ENCODE measurements around the gene CNTNAP2. TPM values are rescaled to one million over a fixed set of nuclear protein-coding genes. Genes with fewer than 3 reads are reported as not detected.

Gene CNTNAP2
- total RNA-seq, 4 donors from 2014 or later = 0.42 TPM; not detected in 3

DNA sequence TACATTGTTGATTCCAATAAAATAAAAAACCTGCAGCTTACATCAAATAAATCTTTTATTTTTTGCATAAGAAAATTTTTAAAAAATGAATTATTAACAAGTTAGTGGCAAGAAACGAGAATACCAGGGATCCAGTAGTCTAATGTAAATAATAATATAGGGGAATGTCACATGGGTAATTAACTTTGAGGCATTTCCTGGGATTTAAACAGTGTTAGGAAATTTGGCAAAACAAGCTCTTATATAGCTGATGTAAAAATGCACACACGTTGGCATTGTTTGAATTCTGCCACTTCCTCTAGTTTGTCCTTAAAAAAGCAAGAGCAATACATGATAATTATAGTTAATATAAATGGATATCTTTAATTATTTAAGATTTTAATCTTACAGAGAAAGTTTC is 768.6 kb downstream of the CNTNAP2 start:
- Histone ChIP-seq H3K27me3 (no peaks in the 10 kb centered on the region), H3K4me3 (no peak overlapping the region), H3K9me3 (no peaks in the 10 kb centered on the region), H3K36me3 (no peaks in the 10 kb centered on the region), H3K4me1 (no peaks in the 10 kb centered on the region), H3K27ac (no peak overlapping the region)
- 45 to 58% methylated on average over 2 of the region's 2 CpGs for WGBS, 2 donors
- TF ChIP-seq POLR2A (IDR thresholded peaks at IDR 0.05) = no peak
- no peak for TF ChIP-seq EP300 (IDR thresholded peaks at IDR 0.05)
- TF ChIP-seq, protein P1, sequence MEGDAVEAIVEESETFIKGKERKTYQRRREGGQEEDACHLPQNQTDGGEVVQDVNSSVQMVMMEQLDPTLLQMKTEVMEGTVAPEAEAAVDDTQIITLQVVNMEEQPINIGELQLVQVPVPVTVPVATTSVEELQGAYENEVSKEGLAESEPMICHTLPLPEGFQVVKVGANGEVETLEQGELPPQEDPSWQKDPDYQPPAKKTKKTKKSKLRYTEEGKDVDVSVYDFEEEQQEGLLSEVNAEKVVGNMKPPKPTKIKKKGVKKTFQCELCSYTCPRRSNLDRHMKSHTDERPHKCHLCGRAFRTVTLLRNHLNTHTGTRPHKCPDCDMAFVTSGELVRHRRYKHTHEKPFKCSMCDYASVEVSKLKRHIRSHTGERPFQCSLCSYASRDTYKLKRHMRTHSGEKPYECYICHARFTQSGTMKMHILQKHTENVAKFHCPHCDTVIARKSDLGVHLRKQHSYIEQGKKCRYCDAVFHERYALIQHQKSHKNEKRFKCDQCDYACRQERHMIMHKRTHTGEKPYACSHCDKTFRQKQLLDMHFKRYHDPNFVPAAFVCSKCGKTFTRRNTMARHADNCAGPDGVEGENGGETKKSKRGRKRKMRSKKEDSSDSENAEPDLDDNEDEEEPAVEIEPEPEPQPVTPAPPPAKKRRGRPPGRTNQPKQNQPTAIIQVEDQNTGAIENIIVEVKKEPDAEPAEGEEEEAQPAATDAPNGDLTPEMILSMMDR (IDR thresholded peaks at IDR 0.05) = no peak
- no peak for DNase-seq (ENCODE audit: low spot score in 2 of 2)

DNA sequence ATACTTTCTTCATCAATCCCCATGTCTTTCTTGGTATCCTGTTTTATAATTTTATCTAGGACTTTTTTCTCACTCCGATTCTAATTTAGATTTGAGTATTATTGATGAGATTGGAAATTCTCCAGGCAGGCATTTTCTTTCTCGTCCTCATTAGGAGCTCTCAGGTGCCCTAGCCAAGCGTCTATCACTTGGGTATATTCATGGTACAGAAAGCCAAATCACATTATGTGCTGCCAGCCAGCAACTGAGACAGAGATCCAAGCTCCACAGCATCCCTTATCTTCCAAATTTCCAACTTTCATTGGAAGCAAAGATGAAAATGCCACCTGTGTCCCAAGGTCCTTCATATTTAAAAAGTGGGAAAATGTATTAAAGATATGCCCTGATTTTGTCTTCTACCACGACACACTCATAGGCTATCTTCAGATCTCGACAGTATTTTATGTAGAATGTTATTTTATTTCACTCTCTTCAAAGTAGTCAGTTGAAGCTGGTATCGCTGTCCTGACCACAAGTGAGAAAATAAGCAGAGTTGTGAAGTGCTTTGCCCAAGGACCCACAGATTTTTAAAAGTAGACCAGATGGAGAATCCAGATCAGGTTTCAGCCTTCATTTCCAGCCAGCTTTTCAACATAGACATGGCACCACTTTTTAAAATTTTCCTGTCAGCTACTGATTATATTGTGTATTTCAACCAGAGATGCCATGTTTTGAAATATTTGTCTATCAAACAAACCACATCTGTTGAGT is 773.4 kb downstream of the CNTNAP2 start:
- no peak overlapping the region for H3K4me3 ChIP-seq
- no peaks in the 10 kb centered on the region for H3K27me3 ChIP-seq
- no peak for DNase-seq (ENCODE audit: low spot score in 2 of 2)
- WGBS, 2 donors = 90 to 94% methylated on average over 6 of the region's 6 CpGs
- no peaks in the 10 kb centered on the region for H3K4me1 ChIP-seq
- no peak overlapping the region for H3K27ac ChIP-seq
- H3K36me3 ChIP-seq = no peaks in the 10 kb centered on the region
- TF ChIP-seq EP300 (IDR thresholded peaks at IDR 0.05) (no peak), POLR2A (IDR thresholded peaks at IDR 0.05) (no peak)
- TF ChIP-seq, protein P1 (IDR thresholded peaks at IDR 0.05) = no peak
- H3K9me3 ChIP-seq = no peaks in the 10 kb centered on the region

DNA sequence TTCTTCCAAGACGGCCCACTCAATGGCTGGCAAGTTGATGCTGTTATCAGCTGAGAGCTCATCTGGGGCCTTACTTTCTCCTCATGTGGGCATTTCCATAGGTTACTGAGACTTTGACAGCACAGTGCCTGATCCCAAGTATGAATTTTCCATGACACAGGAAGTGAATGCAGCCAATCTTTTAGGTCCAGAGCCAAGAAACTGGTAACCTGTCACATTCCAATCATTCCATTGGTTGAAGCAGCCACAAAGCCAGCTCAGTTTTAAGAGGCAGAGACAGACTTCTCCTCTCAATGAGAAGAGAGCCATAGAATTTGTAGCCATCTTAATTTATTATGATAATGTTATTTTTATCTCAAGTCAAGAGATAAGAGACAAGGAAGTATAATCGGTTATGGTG is 775.5 kb downstream of the CNTNAP2 start:
- no peak overlapping the region for H3K27ac ChIP-seq
- WGBS, 2 donors = 65 to 72% methylated on average over 2 of the region's 2 CpGs
- no peaks in the 10 kb centered on the region for H3K36me3 ChIP-seq
- DNase-seq (ENCODE audit: low spot score in 2 of 2) = no peak
- H3K4me3 ChIP-seq = no peak overlapping the region
- H3K9me3 ChIP-seq = no peaks in the 10 kb centered on the region
- no peak for TF ChIP-seq POLR2A (IDR thresholded peaks at IDR 0.05)
- TF ChIP-seq, protein P1 (IDR thresholded peaks at IDR 0.05) = no peak
- TF ChIP-seq EP300 (IDR thresholded peaks at IDR 0.05) = no peak
- no peaks in the 10 kb centered on the region for H3K27me3 ChIP-seq
- no peaks in the 10 kb centered on the region for H3K4me1 ChIP-seq

- Histone ChIP-seq H3K4me1 (no peaks in the 10 kb centered on the region), H3K27me3 (no peaks in the 10 kb centered on the region), H3K9me3 (no peaks in the 10 kb centered on the region), H3K27ac (no peak overlapping the region), H3K36me3 (no peaks in the 10 kb centered on the region), H3K4me3 (no peak overlapping the region)
- DNase-seq (ENCODE audit: low spot score in 2 of 2) = no peak
- TF ChIP-seq POLR2A (IDR thresholded peaks at IDR 0.05) (no peak), EP300 (IDR thresholded peaks at IDR 0.05) (no peak)
- TF ChIP-seq, protein P1 (IDR thresholded peaks at IDR 0.05) = no peak
- WGBS, 2 donors = 93 to 96% methylated on average over 3 of the region's 3 CpGs
Observed at GRCh38 chr7:146894927-146895326, 778.3 kb downstream of the CNTNAP2 start.

GRCh38 chr7:146902266-146902665 is 785.7 kb downstream of the CNTNAP2 start:
- WGBS, 2 donors = 3 to 31% methylated on average over 1 of the region's 1 CpG
- Histone ChIP-seq H3K27ac (no peak overlapping the region), H3K9me3 (no peaks in the 10 kb centered on the region), H3K4me1 (no peaks in the 10 kb centered on the region), H3K4me3 (no peak overlapping the region), H3K36me3 (no peaks in the 10 kb centered on the region), H3K27me3 (no peaks in the 10 kb centered on the region)
- TF ChIP-seq POLR2A (IDR thresholded peaks at IDR 0.05) (no peak), EP300 (IDR thresholded peaks at IDR 0.05) (no peak)
- TF ChIP-seq, protein P1 (IDR thresholded peaks at IDR 0.05) = no peak
- no peak for DNase-seq (ENCODE audit: low spot score in 2 of 2)

All from tibial nerve (tissue), 4 donors.